AG09319 (cell line): ENCODE results near the gene ARID1B.

ENCODE experiments used
- DNase-seq: peaks from one replicate; pipeline ENCODE4 v3.0.0-alpha.2; 2010; ENCODE audit warnings: low read depth; ENCODE audit errors: extremely low read depth
- TF ChIP-seq, protein P1 (sequence below): IDR thresholded peaks from 2 replicates; pipeline ENCODE4 v1.5.1; 2011; ENCODE audit warnings: low read depth, mild to moderate bottlenecking, inconsistent platforms, low read length, moderate library complexity

Gene ARID1B

GRCh38 chr6:157087974-157088373 lies 310.8 kb downstream of the ARID1B start:
- TF ChIP-seq, protein P1, sequence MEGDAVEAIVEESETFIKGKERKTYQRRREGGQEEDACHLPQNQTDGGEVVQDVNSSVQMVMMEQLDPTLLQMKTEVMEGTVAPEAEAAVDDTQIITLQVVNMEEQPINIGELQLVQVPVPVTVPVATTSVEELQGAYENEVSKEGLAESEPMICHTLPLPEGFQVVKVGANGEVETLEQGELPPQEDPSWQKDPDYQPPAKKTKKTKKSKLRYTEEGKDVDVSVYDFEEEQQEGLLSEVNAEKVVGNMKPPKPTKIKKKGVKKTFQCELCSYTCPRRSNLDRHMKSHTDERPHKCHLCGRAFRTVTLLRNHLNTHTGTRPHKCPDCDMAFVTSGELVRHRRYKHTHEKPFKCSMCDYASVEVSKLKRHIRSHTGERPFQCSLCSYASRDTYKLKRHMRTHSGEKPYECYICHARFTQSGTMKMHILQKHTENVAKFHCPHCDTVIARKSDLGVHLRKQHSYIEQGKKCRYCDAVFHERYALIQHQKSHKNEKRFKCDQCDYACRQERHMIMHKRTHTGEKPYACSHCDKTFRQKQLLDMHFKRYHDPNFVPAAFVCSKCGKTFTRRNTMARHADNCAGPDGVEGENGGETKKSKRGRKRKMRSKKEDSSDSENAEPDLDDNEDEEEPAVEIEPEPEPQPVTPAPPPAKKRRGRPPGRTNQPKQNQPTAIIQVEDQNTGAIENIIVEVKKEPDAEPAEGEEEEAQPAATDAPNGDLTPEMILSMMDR: no peak
- DNase-seq: no peak

GRCh38 chr6:157088841-157089240 lies 311.7 kb downstream of the ARID1B start:
- TF ChIP-seq, protein P1: no peak
- DNase-seq: no peak

GRCh38 chr6:157089258-157089657 lies 312.1 kb downstream of the ARID1B start:
- TF ChIP-seq, protein P1: no peak
- peak; percentile 41 for DNase-seq

DNA sequence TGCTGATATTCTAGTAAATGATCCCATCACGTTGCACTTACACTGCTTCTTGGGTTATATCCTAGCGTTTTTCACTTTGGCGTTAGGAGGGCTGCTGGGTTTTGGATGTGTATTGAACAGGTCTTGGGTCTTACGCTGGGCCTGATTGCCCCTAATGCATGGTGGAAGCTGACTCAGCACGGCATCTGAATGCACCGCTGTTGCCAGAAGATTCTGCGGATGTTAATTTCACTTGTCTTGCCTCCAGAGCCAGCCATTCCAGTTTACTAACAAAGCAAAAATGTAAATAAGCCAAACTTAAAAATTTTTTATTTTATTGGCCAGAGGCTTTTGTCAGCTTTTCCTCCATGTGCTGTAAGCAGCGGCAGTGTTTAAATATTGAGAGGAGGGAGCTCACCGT lies 312.7 kb downstream of the ARID1B start:
- DNase-seq: no peak
- TF ChIP-seq, protein P1: no peak

DNA sequence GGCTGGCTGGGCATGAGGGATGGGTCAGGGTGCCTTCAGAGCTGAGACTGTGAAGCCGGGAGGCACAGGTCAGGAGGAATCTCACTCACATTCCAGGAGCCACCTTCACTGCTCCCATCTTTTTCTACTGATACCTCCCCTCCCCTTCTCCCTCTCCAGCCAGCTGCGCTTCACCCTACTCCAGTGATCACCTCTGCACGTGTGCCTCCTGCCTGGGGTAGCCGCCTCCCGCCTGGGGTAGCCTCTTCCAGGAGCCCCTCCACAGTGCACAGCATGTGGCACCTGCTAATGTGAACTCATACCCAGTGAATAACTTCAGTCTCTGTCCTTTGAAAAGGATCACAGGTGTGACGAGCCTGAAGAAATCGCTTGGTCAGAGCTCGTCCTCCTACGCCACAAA lies 313.6 kb downstream of the ARID1B start:
- TF ChIP-seq, protein P1: no peak
- no peak for DNase-seq

- DNase-seq: no peak
- TF ChIP-seq, protein P1: no peak
These were observed 314.1 kb downstream of the ARID1B start for GRCh38 chr6:157091243-157091642.

DNA sequence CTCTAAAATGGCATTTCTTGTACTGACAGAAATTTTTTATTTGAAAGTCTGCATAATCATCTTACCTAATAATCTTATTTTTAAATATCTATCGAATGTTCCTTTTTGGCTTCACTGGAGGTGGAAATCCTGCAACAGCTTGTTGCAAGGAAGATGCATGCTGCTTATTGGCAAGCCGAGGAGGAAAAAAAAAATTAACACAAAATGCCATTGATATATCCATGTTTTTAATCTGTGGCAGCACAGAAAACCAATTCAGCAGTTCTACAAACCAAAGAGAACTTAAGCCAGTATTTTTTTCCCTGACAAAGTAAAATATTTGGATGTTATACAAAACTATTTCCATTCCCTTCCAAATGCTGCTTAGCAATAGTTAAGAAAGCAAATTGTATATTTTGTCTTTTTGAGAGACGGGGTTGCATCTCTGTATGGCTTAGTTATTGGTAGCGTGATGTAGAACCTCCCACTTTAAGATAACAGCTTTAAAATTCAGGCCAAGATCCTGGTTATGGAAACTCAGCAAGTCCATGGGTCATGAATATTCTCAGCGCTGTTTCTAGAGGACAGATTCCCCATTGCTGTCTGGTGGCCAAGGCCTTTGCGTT lies 314.8 kb downstream of the ARID1B start:
- no peak for DNase-seq
- TF ChIP-seq, protein P1: no peak
